ENCODE measurements around the gene MEF2D.

Gene MEF2D

DNA sequence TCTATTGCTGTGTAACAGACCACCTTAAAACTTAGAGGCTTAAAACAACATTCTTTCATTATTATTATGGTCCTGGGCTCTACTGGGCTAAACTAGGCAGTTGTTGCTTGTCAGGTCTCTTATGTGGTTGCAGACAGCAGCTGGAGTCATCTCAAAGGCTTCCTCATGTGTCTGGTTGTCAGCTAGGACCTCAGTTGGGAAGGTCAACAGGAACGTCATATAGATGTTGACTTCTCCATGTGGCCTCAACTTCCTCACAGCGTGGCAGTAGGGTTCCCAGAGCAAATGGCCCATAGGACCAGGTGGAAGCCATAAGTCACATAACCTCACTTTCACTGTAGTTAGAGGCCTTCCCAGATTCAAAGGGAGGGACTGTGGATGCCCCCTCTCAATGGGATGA lies 15.4 kb upstream of the MEF2D start:
- no peak for ATAC-seq
- TF ChIP-seq, protein P1, sequence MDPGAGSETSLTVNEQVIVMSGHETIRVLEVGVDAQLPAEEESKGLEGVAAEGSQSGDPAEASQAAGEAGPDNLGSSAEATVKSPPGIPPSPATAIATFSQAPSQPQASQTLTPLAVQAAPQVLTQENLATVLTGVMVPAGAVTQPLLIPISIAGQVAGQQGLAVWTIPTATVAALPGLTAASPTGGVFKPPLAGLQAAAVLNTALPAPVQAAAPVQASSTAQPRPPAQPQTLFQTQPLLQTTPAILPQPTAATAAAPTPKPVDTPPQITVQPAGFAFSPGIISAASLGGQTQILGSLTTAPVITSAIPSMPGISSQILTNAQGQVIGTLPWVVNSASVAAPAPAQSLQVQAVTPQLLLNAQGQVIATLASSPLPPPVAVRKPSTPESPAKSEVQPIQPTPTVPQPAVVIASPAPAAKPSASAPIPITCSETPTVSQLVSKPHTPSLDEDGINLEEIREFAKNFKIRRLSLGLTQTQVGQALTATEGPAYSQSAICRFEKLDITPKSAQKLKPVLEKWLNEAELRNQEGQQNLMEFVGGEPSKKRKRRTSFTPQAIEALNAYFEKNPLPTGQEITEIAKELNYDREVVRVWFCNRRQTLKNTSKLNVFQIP (CRISPR knock-in tag; IDR thresholded peaks at IDR 0.05; ENCODE audit: borderline replicate concordance, low read depth) = no peak
- no peak for TF ChIP-seq ESRRG (CRISPR knock-in tag; IDR thresholded peaks at IDR 0.05)
- TF ChIP-seq, protein P2, sequence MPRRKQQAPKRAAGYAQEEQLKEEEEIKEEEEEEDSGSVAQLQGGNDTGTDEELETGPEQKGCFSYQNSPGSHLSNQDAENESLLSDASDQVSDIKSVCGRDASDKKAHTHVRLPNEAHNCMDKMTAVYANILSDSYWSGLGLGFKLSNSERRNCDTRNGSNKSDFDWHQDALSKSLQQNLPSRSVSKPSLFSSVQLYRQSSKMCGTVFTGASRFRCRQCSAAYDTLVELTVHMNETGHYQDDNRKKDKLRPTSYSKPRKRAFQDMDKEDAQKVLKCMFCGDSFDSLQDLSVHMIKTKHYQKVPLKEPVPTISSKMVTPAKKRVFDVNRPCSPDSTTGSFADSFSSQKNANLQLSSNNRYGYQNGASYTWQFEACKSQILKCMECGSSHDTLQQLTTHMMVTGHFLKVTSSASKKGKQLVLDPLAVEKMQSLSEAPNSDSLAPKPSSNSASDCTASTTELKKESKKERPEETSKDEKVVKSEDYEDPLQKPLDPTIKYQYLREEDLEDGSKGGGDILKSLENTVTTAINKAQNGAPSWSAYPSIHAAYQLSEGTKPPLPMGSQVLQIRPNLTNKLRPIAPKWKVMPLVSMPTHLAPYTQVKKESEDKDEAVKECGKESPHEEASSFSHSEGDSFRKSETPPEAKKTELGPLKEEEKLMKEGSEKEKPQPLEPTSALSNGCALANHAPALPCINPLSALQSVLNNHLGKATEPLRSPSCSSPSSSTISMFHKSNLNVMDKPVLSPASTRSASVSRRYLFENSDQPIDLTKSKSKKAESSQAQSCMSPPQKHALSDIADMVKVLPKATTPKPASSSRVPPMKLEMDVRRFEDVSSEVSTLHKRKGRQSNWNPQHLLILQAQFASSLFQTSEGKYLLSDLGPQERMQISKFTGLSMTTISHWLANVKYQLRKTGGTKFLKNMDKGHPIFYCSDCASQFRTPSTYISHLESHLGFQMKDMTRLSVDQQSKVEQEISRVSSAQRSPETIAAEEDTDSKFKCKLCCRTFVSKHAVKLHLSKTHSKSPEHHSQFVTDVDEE (CRISPR knock-in tag; IDR thresholded peaks at IDR 0.05) = no peak
- TF ChIP-seq CREB5 (CRISPR knock-in tag; IDR thresholded peaks at IDR 0.05; ENCODE audit: low read depth) = no peak
- no peak for TF ChIP-seq OSR1 (CRISPR knock-in tag; IDR thresholded peaks at IDR 0.05)
- TF ChIP-seq, protein P3, sequence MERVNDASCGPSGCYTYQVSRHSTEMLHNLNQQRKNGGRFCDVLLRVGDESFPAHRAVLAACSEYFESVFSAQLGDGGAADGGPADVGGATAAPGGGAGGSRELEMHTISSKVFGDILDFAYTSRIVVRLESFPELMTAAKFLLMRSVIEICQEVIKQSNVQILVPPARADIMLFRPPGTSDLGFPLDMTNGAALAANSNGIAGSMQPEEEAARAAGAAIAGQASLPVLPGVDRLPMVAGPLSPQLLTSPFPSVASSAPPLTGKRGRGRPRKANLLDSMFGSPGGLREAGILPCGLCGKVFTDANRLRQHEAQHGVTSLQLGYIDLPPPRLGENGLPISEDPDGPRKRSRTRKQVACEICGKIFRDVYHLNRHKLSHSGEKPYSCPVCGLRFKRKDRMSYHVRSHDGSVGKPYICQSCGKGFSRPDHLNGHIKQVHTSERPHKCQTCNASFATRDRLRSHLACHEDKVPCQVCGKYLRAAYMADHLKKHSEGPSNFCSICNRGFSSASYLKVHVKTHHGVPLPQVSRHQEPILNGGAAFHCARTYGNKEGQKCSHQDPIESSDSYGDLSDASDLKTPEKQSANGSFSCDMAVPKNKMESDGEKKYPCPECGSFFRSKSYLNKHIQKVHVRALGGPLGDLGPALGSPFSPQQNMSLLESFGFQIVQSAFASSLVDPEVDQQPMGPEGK (CRISPR knock-in tag; IDR thresholded peaks at IDR 0.05; ENCODE audit: borderline replicate concordance) = no peak
- TF ChIP-seq SNAI2 (CRISPR knock-in tag; IDR thresholded peaks at IDR 0.05) = no peak
- no peak for TF ChIP-seq ZFP30 (CRISPR knock-in tag; IDR thresholded peaks at IDR 0.05)
- TF ChIP-seq GLIS3 (CRISPR knock-in tag; IDR thresholded peaks at IDR 0.05) = no peak
- no peak for TF ChIP-seq ISL1 (CRISPR knock-in tag; IDR thresholded peaks at IDR 0.05)
- TF ChIP-seq CSRNP3 (CRISPR knock-in tag; IDR thresholded peaks at IDR 0.05) = no peak

DNA sequence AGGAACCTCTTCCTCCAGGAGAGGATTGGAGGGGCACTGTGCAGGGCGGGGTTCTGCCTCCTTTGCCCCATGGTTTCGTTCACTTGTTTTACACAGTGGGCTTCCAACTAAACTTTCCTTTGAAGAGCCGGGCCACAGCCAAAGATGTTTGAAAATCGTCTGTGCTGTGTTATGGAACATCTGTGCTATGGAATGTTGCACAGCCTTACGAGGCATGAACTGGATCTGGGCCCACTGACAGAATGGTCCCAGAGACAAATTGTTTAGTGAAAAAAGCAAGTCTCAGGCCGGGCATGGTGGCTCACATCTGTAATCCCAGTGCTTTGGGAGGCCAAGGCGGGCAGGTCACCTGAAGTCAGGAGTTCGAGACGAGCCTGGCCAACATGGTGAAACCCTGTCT lies 12.6 kb upstream of the MEF2D start:
- TF ChIP-seq ZNF70 (CRISPR knock-in tag; IDR thresholded peaks at IDR 0.05) (no peak), ZFP3 (CRISPR knock-in tag; IDR thresholded peaks at IDR 0.05) (no peak), BACH2 (CRISPR knock-in tag; IDR thresholded peaks at IDR 0.05; ENCODE audit: borderline replicate concordance) (no peak), ISL1 (CRISPR knock-in tag; IDR thresholded peaks at IDR 0.05) (no peak), ZNF565 (CRISPR knock-in tag; conservative IDR thresholded peaks at IDR 0.05; ENCODE audit: low read depth) (no peak), ZFP30 (CRISPR knock-in tag; IDR thresholded peaks at IDR 0.05) (no peak), TOX (CRISPR knock-in tag; IDR thresholded peaks at IDR 0.05; ENCODE audit: borderline replicate concordance) (no peak), ZC3H10 (CRISPR knock-in tag; IDR thresholded peaks at IDR 0.05) (no peak), CSRNP3 (CRISPR knock-in tag; IDR thresholded peaks at IDR 0.05) (no peak), SNAI2 (CRISPR knock-in tag; IDR thresholded peaks at IDR 0.05) (no peak), RARB (CRISPR knock-in tag; IDR thresholded peaks at IDR 0.05) (no peak)
- ATAC-seq = no peak

GRCh38 chr1:156511644-156512043 lies 11.1 kb upstream of the MEF2D start:
- no peak for ATAC-seq
- no peak for TF ChIP-seq CSRNP3 (CRISPR knock-in tag; IDR thresholded peaks at IDR 0.05)
- TF ChIP-seq RARB (CRISPR knock-in tag; IDR thresholded peaks at IDR 0.05) = no peak
- TF ChIP-seq CREB5 (CRISPR knock-in tag; IDR thresholded peaks at IDR 0.05; ENCODE audit: low read depth) = no peak
- TF ChIP-seq, protein P1 (CRISPR knock-in tag; IDR thresholded peaks at IDR 0.05; ENCODE audit: borderline replicate concordance, low read depth) = no peak
- TF ChIP-seq SNAI2 (CRISPR knock-in tag; IDR thresholded peaks at IDR 0.05) = no peak
- TF ChIP-seq, protein P2 (CRISPR knock-in tag; IDR thresholded peaks at IDR 0.05) = no peak
